Fibroblast of pulmonary artery (primary cell): ENCODE measurements around the gene MOCOS.
A peak's percentile ranks its signal among the peaks of the same experiment; 100 is the strongest.

Experiments
- DNase-seq: peaks from one replicate; pipeline ENCODE4 v3.0.0-alpha.2; 2010; ENCODE audit warnings: low read depth
- H3K4me3 ChIP-seq: replicated peaks from 2 replicates; pipeline ENCODE4 v1.5.1; 2011; ENCODE audit warnings: low read depth, mild to moderate bottlenecking, control low read depth, low read length, moderate library complexity
- CTCF ChIP-seq: IDR thresholded peaks from 2 replicates; pipeline ENCODE4 v1.5.1; 2011; ENCODE audit warnings: mild to moderate bottlenecking, control low read depth, low read length, inconsistent platforms; ENCODE audit errors: missing control alignments

MOCOS gene

GRCh38 chr18:36152781-36153180 is 34.5 kb upstream of the MOCOS start:
- DNase-seq, result no peak

GRCh38 chr18:36153203-36153602 is 34.1 kb upstream of the MOCOS start:
- no peak overlapping the region for H3K4me3 ChIP-seq
- DNase-seq, result peak; percentile 64
- no peak for TF ChIP-seq CTCF

More at GRCh38 chr18:36152781-36153180, 34.5 kb upstream of the MOCOS start:
- TF ChIP-seq CTCF, result no peak
- no peak overlapping the region for H3K4me3 ChIP-seq

- no peak for TF ChIP-seq CTCF
- DNase-seq, result no peak
Observed at GRCh38 chr18:36153771-36154170, 33.5 kb upstream of the MOCOS start.

GRCh38 chr18:36155851-36156757 is 31.2 kb upstream of the MOCOS start:
- H3K4me3 ChIP-seq, result no peak overlapping the region
- no peak for DNase-seq
- no peak for TF ChIP-seq CTCF

More at GRCh38 chr18:36153771-36154170, 33.5 kb upstream of the MOCOS start:
- no peak overlapping the region for H3K4me3 ChIP-seq

- no peak for TF ChIP-seq CTCF
- no peak overlapping the region for H3K4me3 ChIP-seq
- no peak for DNase-seq
Observed at GRCh38 chr18:36157441-36157840, 29.9 kb upstream of the MOCOS start.

GRCh38 chr18:36158266-36158867 is 28.9 kb upstream of the MOCOS start:
- H3K4me3 ChIP-seq, result no peak overlapping the region
- TF ChIP-seq CTCF, result no peak
- DNase-seq, result peak; percentile 69
